Measurements from ENCODE around the gene TOPBP1. TPM values are rescaled to one million over a fixed set of nuclear protein-coding genes. Genes with fewer than 3 reads are reported as not detected.

TOPBP1 gene
- total and polyA plus RNA-seq, 5 donors from 2014 or later: 7.6 to 44.7 (median 10.8) TPM

GRCh38 chr3:133627789-133628188 lies 34.0 kb downstream of the TOPBP1 start:
- ATAC-seq (ENCODE audit: low read depth in 2 of 2) (no peak), DNase-seq (no peak)
- no peak overlapping the region for H3K27ac Mint-ChIP-seq
- no peaks in the 10 kb centered on the region for H3K9me3 Mint-ChIP-seq
- peaks cover 55% of the 10 kb centered on the region for H3K36me3 Mint-ChIP-seq
- H3K27me3 Mint-ChIP-seq: no peaks in the 10 kb centered on the region
- Histone ChIP-seq H3K27me3 (ENCODE audit: control insufficient read depth, insufficient read depth, low read length) (no peaks in the 10 kb centered on the region), H3K36me3 (ENCODE audit: control insufficient read depth, insufficient read depth, low read length) (peaks cover 72% of the 10 kb centered on the region), H3K4me3 (ENCODE audit: low read depth, low read length) (no peak overlapping the region), H3K27ac (ENCODE audit: insufficient read depth, low read length, poor library complexity, severe bottlenecking) (no peak overlapping the region), H3K9me3 (ENCODE audit: control insufficient read depth in 2 of 2, low read length in 2 of 2) (no peaks in the 10 kb centered on the region), H3K4me1 (ENCODE audit: control insufficient read depth, insufficient read depth, low read length, poor library complexity, severe bottlenecking) (no peaks in the 10 kb centered on the region)
- H3K4me1 Mint-ChIP-seq: peaks cover 0 to 9% (median 6%) of the 10 kb centered on the region in 4 donors
- no peak overlapping the region for H3K4me3 Mint-ChIP-seq

- Mint-ChIP-seq H3K27ac (peak overlapping the region; percentile 54 to 85 (median 60)), H3K4me3 (no peak overlapping the region), H3K27me3 (no peaks in the 10 kb centered on the region), H3K36me3 (peaks cover 45% of the 10 kb centered on the region), H3K9me3 (no peaks in the 10 kb centered on the region), H3K4me1 (peaks cover 0 to 13% (median 7%) of the 10 kb centered on the region in 4 donors)
- peak; percentile 47 to 64 for ATAC-seq (ENCODE audit: low read depth in 2 of 2)
- Histone ChIP-seq H3K4me3 (ENCODE audit: low read depth, low read length) (peak overlapping the region; percentile 26), H3K36me3 (ENCODE audit: control insufficient read depth, insufficient read depth, low read length) (peaks cover 86% of the 10 kb centered on the region), H3K4me1 (ENCODE audit: control insufficient read depth, insufficient read depth, low read length, poor library complexity, severe bottlenecking) (no peaks in the 10 kb centered on the region), H3K27ac (ENCODE audit: insufficient read depth, low read length, poor library complexity, severe bottlenecking) (peak overlapping the region; percentile 5), H3K9me3 (ENCODE audit: control insufficient read depth in 2 of 2, low read length in 2 of 2) (no peaks in the 10 kb centered on the region), H3K27me3 (ENCODE audit: control insufficient read depth, insufficient read depth, low read length) (no peaks in the 10 kb centered on the region)
- peak in 1 of 3 donors; percentile 47 for DNase-seq
Measured at GRCh38 chr3:133620066-133620784, 41.5 kb downstream of the TOPBP1 start.

- Histone ChIP-seq H3K4me3 (ENCODE audit: low read depth, low read length) (no peak overlapping the region), H3K9me3 (ENCODE audit: control insufficient read depth in 2 of 2, low read length in 2 of 2) (no peaks in the 10 kb centered on the region), H3K27me3 (ENCODE audit: control insufficient read depth, insufficient read depth, low read length) (no peaks in the 10 kb centered on the region), H3K36me3 (ENCODE audit: control insufficient read depth, insufficient read depth, low read length) (peaks cover 84% of the 10 kb centered on the region), H3K4me1 (ENCODE audit: control insufficient read depth, insufficient read depth, low read length, poor library complexity, severe bottlenecking) (no peaks in the 10 kb centered on the region), H3K27ac (ENCODE audit: insufficient read depth, low read length, poor library complexity, severe bottlenecking) (no peak overlapping the region)
- Mint-ChIP-seq H3K4me1 (no peaks in the 10 kb centered on the region), H3K27me3 (no peaks in the 10 kb centered on the region), H3K36me3 (peaks cover 46% of the 10 kb centered on the region), H3K27ac (peak overlapping the region in 1 of 3 donors; percentile 14), H3K4me3 (no peak overlapping the region), H3K9me3 (no peaks in the 10 kb centered on the region)
- ATAC-seq (ENCODE audit: low read depth in 2 of 2) (no peak), DNase-seq (no peak)
Measured at GRCh38 chr3:133611534-133611933, 50.2 kb downstream of the TOPBP1 start.

GRCh38 chr3:133610031-133610430 lies 51.7 kb downstream of the TOPBP1 start:
- H3K4me3 ChIP-seq (ENCODE audit: low read depth, low read length): no peak overlapping the region
- H3K27me3 ChIP-seq (ENCODE audit: control insufficient read depth, insufficient read depth, low read length): no peaks in the 10 kb centered on the region
- no peaks in the 10 kb centered on the region for H3K9me3 Mint-ChIP-seq
- H3K36me3 ChIP-seq (ENCODE audit: control insufficient read depth, insufficient read depth, low read length): peaks cover 76% of the 10 kb centered on the region
- H3K27ac ChIP-seq (ENCODE audit: insufficient read depth, low read length, poor library complexity, severe bottlenecking): no peak overlapping the region
- no peaks in the 10 kb centered on the region for H3K27me3 Mint-ChIP-seq
- H3K36me3 Mint-ChIP-seq: peaks cover 54% of the 10 kb centered on the region
- H3K27ac Mint-ChIP-seq: no peak overlapping the region
- DNase-seq (no peak), ATAC-seq (ENCODE audit: low read depth in 2 of 2) (no peak)
- peaks cover 0 to 6% (median 0%) of the 10 kb centered on the region in 4 donors for H3K4me1 Mint-ChIP-seq
- no peak overlapping the region for H3K4me3 Mint-ChIP-seq
- H3K4me1 ChIP-seq (ENCODE audit: control insufficient read depth, insufficient read depth, low read length, poor library complexity, severe bottlenecking): no peaks in the 10 kb centered on the region
- H3K9me3 ChIP-seq (ENCODE audit: control insufficient read depth in 2 of 2, low read length in 2 of 2): no peaks in the 10 kb centered on the region

GRCh38 chr3:133608388-133608787 lies 53.4 kb downstream of the TOPBP1 start:
- no peak overlapping the region for H3K4me3 Mint-ChIP-seq
- Histone ChIP-seq H3K4me3 (ENCODE audit: low read depth, low read length) (no peak overlapping the region), H3K9me3 (ENCODE audit: control insufficient read depth in 2 of 2, low read length in 2 of 2) (no peaks in the 10 kb centered on the region), H3K27ac (ENCODE audit: insufficient read depth, low read length, poor library complexity, severe bottlenecking) (no peak overlapping the region), H3K36me3 (ENCODE audit: control insufficient read depth, insufficient read depth, low read length) (peaks cover 74% of the 10 kb centered on the region), H3K4me1 (ENCODE audit: control insufficient read depth, insufficient read depth, low read length, poor library complexity, severe bottlenecking) (peaks cover 3% of the 10 kb centered on the region), H3K27me3 (ENCODE audit: control insufficient read depth, insufficient read depth, low read length) (no peaks in the 10 kb centered on the region)
- no peaks in the 10 kb centered on the region for H3K27me3 Mint-ChIP-seq
- peaks cover 57% of the 10 kb centered on the region for H3K36me3 Mint-ChIP-seq
- peaks cover 1 to 9% (median 3%) of the 10 kb centered on the region in 4 donors for H3K4me1 Mint-ChIP-seq
- no peaks in the 10 kb centered on the region for H3K9me3 Mint-ChIP-seq
- DNase-seq: no peak
- no peak overlapping the region for H3K27ac Mint-ChIP-seq
- no peak for ATAC-seq (ENCODE audit: low read depth in 2 of 2)

- H3K4me3 Mint-ChIP-seq: no peak overlapping the region
- no peaks in the 10 kb centered on the region for H3K27me3 Mint-ChIP-seq
- H3K36me3 Mint-ChIP-seq: peaks cover 57% of the 10 kb centered on the region
- H3K36me3 ChIP-seq (ENCODE audit: control insufficient read depth, insufficient read depth, low read length): peaks cover 70% of the 10 kb centered on the region
- no peak for ATAC-seq (ENCODE audit: low read depth in 2 of 2)
- no peak overlapping the region for H3K4me3 ChIP-seq (ENCODE audit: low read depth, low read length)
- H3K27ac ChIP-seq (ENCODE audit: insufficient read depth, low read length, poor library complexity, severe bottlenecking): no peak overlapping the region
- H3K27ac Mint-ChIP-seq: peak overlapping the region in 1 of 3 donors; percentile 11
- no peak for DNase-seq
- H3K9me3 ChIP-seq (ENCODE audit: control insufficient read depth in 2 of 2, low read length in 2 of 2): no peaks in the 10 kb centered on the region
- peaks cover 3 to 13% (median 6%) of the 10 kb centered on the region in 4 donors for H3K4me1 Mint-ChIP-seq
- no peaks in the 10 kb centered on the region for H3K9me3 Mint-ChIP-seq
- no peaks in the 10 kb centered on the region for H3K27me3 ChIP-seq (ENCODE audit: control insufficient read depth, insufficient read depth, low read length)
- H3K4me1 ChIP-seq (ENCODE audit: control insufficient read depth, insufficient read depth, low read length, poor library complexity, severe bottlenecking): peaks cover 3% of the 10 kb centered on the region
Measured at GRCh38 chr3:133607816-133608215, 53.9 kb downstream of the TOPBP1 start.

GRCh38 chr3:133606902-133607301 lies 54.8 kb downstream of the TOPBP1 start:
- H3K36me3 Mint-ChIP-seq: peaks cover 57% of the 10 kb centered on the region
- H3K27ac Mint-ChIP-seq: no peak overlapping the region
- DNase-seq: no peak
- H3K4me3 Mint-ChIP-seq: no peak overlapping the region
- H3K27me3 ChIP-seq (ENCODE audit: control insufficient read depth, insufficient read depth, low read length): no peaks in the 10 kb centered on the region
- no peaks in the 10 kb centered on the region for H3K9me3 ChIP-seq (ENCODE audit: control insufficient read depth in 2 of 2, low read length in 2 of 2)
- no peak overlapping the region for H3K4me3 ChIP-seq (ENCODE audit: low read depth, low read length)
- no peak for ATAC-seq (ENCODE audit: low read depth in 2 of 2)
- H3K4me1 ChIP-seq (ENCODE audit: control insufficient read depth, insufficient read depth, low read length, poor library complexity, severe bottlenecking): peaks cover 3% of the 10 kb centered on the region
- H3K27me3 Mint-ChIP-seq: no peaks in the 10 kb centered on the region
- H3K27ac ChIP-seq (ENCODE audit: insufficient read depth, low read length, poor library complexity, severe bottlenecking): no peak overlapping the region
- H3K9me3 Mint-ChIP-seq: no peaks in the 10 kb centered on the region
- peaks cover 64% of the 10 kb centered on the region for H3K36me3 ChIP-seq (ENCODE audit: control insufficient read depth, insufficient read depth, low read length)
- peaks cover 3 to 20% (median 6%) of the 10 kb centered on the region in 4 donors for H3K4me1 Mint-ChIP-seq

- H3K9me3 Mint-ChIP-seq: no peaks in the 10 kb centered on the region
- peaks cover 57% of the 10 kb centered on the region for H3K36me3 Mint-ChIP-seq
- no peaks in the 10 kb centered on the region for H3K9me3 ChIP-seq (ENCODE audit: control insufficient read depth in 2 of 2, low read length in 2 of 2)
- H3K36me3 ChIP-seq (ENCODE audit: control insufficient read depth, insufficient read depth, low read length): peaks cover 62% of the 10 kb centered on the region
- H3K27ac Mint-ChIP-seq: no peak overlapping the region
- no peaks in the 10 kb centered on the region for H3K27me3 Mint-ChIP-seq
- H3K4me3 Mint-ChIP-seq: no peak overlapping the region
- DNase-seq (no peak), ATAC-seq (ENCODE audit: low read depth in 2 of 2) (no peak)
- no peak overlapping the region for H3K4me3 ChIP-seq (ENCODE audit: low read depth, low read length)
- H3K27ac ChIP-seq (ENCODE audit: insufficient read depth, low read length, poor library complexity, severe bottlenecking): no peak overlapping the region
- peaks cover 3% of the 10 kb centered on the region for H3K4me1 ChIP-seq (ENCODE audit: control insufficient read depth, insufficient read depth, low read length, poor library complexity, severe bottlenecking)
- H3K4me1 Mint-ChIP-seq: peaks cover 3 to 22% (median 6%) of the 10 kb centered on the region in 4 donors
- no peaks in the 10 kb centered on the region for H3K27me3 ChIP-seq (ENCODE audit: control insufficient read depth, insufficient read depth, low read length)
Measured at GRCh38 chr3:133606342-133606741, 55.4 kb downstream of the TOPBP1 start.
